ENCODE results near the gene CHCHD6. TPM values are rescaled to one million over a fixed set of nuclear protein-coding genes. Genes with fewer than 3 reads are reported as not detected.
A peak's percentile ranks its signal among the peaks of the same experiment; 100 is the strongest.

The CHCHD6 gene
- total RNA-seq, 2 donors from 2014 or later: 8.4 to 10.9 TPM

GRCh38 chr3:126976906-126977305 is 272.9 kb downstream of the CHCHD6 start:
- peaks cover 0 to 14% of the 10 kb centered on the region in 2 donors for H3K9me3 ChIP-seq
- TF ChIP-seq CTCF (IDR thresholded peaks at IDR 0.05): no peak
- H3K27ac ChIP-seq: no peak overlapping the region
- no peak for DNase-seq (ENCODE audit: low spot score)
- H3K4me1 ChIP-seq: peaks cover 0 to 7% of the 10 kb centered on the region in 2 donors
- H3K27me3 ChIP-seq: no peaks in the 10 kb centered on the region
- H3K36me3 ChIP-seq: no peaks in the 10 kb centered on the region
- no peak overlapping the region for H3K4me3 ChIP-seq

- H3K27ac ChIP-seq: no peak overlapping the region
- DNase-seq (ENCODE audit: low spot score): no peak
- no peak for TF ChIP-seq CTCF (IDR thresholded peaks at IDR 0.05)
- H3K27me3 ChIP-seq: no peaks in the 10 kb centered on the region
- peaks cover 0 to 14% of the 10 kb centered on the region in 2 donors for H3K9me3 ChIP-seq
- H3K4me3 ChIP-seq: no peak overlapping the region
- H3K4me1 ChIP-seq: peaks cover 0 to 9% of the 10 kb centered on the region in 2 donors
- H3K36me3 ChIP-seq: no peaks in the 10 kb centered on the region
Measured at GRCh38 chr3:126977821-126978220, 273.8 kb downstream of the CHCHD6 start.

DNA sequence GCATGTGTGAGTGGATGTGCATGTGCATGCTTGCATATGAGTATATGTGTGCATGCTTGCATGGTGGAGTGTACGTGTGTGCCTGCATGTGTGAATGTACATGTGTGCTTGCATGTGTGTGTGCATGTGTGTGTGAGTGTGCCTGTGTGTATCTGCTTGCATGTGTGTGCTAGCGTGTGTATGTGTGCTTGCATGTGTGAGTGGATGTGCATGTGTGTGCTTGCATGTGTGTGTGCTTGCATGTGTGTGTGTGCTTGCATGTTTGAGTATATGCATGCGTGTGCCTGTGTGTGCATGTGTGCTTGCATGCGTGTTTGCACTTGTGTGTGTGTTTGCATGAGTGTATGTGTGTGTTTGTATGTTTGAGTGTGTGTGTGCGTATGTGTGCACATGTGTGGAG is 274.3 kb downstream of the CHCHD6 start:
- Histone ChIP-seq H3K4me1 (peaks cover 0 to 9% of the 10 kb centered on the region in 2 donors), H3K27me3 (no peaks in the 10 kb centered on the region), H3K36me3 (no peaks in the 10 kb centered on the region), H3K27ac (no peak overlapping the region), H3K9me3 (peaks cover 0 to 14% of the 10 kb centered on the region in 2 donors), H3K4me3 (no peak overlapping the region)
- TF ChIP-seq CTCF (IDR thresholded peaks at IDR 0.05): no peak
- no peak for DNase-seq (ENCODE audit: low spot score)

DNA sequence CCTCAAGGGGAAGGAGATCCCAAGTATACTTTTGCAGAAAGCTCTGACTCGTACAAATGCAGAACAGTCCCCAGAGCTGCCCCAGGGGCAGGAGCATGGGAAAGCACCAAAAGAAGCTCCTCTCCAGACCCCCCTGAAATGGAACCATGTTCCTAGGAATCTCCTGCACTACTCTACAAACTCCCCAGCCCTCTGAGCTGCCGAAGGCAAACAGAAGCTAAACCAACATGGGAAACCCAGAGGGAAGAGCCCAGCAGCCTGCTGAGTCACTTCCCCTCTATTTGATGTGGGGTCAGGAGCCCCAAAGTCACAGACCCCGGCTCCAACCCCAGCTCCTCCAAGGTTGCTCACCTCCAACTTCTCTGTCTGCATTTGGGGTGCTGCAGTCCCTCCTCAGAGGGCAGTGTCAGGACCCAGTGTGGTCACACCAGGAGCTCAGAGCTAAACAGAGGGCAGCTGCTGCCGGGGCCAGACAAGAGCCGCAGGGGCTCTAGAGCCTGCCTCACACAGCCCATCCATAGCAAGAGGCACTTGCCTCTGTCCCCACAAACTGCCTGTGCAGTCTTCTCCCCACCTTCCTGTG is 275.1 kb downstream of the CHCHD6 start:
- H3K4me1 ChIP-seq: peaks cover 0 to 15% of the 10 kb centered on the region in 2 donors
- no peak overlapping the region for H3K4me3 ChIP-seq
- no peak for DNase-seq (ENCODE audit: low spot score)
- H3K36me3 ChIP-seq: no peaks in the 10 kb centered on the region
- no peaks in the 10 kb centered on the region for H3K27me3 ChIP-seq
- peaks cover 0 to 10% of the 10 kb centered on the region in 2 donors for H3K9me3 ChIP-seq
- H3K27ac ChIP-seq: no peak overlapping the region
- TF ChIP-seq CTCF (IDR thresholded peaks at IDR 0.05): no peak

GRCh38 chr3:126980266-126980811 is 276.3 kb downstream of the CHCHD6 start:
- Histone ChIP-seq H3K27ac (no peak overlapping the region), H3K4me3 (no peak overlapping the region), H3K36me3 (no peaks in the 10 kb centered on the region), H3K9me3 (no peaks in the 10 kb centered on the region), H3K27me3 (no peaks in the 10 kb centered on the region), H3K4me1 (peaks cover 0 to 26% of the 10 kb centered on the region in 2 donors)
- DNase-seq (ENCODE audit: low spot score): no peak
- no peak for TF ChIP-seq CTCF (IDR thresholded peaks at IDR 0.05)

- no peak for DNase-seq (ENCODE audit: low spot score)
- Histone ChIP-seq H3K9me3 (no peaks in the 10 kb centered on the region), H3K27ac (peak overlapping the region; percentile 70 to 86), H3K36me3 (no peaks in the 10 kb centered on the region), H3K4me3 (peak overlapping the region; percentile 46), H3K4me1 (peaks cover 0 to 43% of the 10 kb centered on the region in 2 donors), H3K27me3 (no peaks in the 10 kb centered on the region)
- no peak for TF ChIP-seq CTCF (IDR thresholded peaks at IDR 0.05)
Measured at GRCh38 chr3:126982126-126982470, 278.1 kb downstream of the CHCHD6 start.

Measured in right atrium auricular region (tissue), 2 donors.